GM19438 (cell line): Measurements from ENCODE around the gene CSMD2.
"Not testable (repeated sequence)": the region's sequence is repeated elsewhere in the genome, so short reads cannot be mapped to it uniquely, and the experiment has no call there.

Source experiments
- ATAC-seq: cut with Tn5 transposase; IDR thresholded peaks from one replicate; pipeline ENCODE4 v1.9.1; 2021; ENCODE audit warnings: low read depth; ENCODE audit not compliant: unreplicated experiment

CSMD2 gene

DNA sequence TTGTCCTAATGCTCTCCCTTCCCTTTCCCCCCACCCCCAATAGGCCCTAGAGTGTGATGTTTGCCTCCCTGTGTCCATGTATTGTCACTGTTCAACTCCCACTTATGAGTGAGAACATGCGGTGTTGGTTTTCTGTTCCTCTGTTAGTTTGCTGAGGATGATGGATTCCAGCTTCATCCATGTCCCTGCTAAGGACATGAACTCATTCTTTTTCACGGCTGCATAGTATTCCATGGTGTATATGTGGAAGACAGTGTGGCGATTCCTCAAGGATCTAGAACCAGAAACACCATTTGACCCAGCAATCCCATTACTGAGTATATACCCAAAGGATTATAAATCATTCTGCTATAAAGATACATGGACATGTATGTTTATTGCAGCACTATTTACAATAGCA, 148.7 kb downstream of the CSMD2 start:
- not testable (repeated sequence) for ATAC-seq

DNA sequence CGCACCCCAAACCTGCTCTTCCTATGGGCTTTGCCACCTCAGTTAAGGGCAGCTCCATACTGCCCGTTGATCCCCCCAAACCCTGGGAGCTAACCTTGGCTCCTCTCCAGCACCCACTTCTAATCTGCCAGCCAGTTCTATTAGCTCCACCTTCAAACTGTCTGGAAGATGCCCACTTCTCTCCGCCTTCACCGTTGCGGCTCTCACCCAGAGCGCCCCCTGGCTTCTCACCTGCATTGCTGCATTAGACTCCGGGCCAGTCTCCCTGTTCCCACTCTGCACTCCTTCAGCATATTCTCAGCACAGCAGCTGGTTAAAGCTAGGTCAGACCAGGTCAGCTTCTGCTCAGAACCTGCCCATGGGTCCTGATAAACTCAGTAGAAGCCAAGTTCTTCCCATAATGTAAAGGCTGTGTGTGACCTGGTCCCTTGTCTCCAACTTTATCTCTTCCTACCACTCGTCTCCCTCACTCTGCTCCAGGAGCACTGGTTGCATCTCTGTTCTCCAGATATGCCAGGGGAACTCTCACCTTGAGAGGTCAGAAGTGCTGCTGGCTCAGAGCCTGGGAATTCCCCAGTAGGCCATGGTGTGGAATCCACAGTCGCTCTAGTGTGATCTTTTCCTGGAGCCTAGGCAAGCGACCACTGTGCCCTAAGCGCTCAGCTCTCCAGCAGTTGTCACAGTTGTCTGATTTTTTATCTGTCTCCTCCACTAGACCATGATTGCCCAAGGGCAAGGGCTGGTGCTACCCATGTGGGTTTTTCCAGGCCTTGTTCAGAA, 150.9 kb downstream of the CSMD2 start:
- ATAC-seq, result no peak

DNA sequence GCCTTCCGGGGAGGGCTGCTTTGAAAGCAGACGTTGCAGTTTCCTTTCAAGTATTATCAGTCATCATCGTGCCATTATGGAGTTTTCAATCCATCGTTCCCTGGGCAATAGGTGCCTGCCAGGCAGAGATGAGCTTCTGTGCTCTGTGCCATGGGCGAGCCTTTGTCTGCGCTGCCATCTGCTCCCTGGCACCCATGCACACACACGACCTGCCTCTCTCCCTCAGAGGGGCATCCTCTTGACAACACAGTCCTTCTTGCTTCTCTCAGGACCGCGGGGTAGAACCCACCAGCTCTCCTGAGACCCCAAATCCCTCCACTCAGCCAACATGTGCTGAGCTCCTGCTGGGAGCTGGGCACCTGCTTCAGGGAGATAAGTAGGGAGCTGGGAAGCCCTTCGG, 151.9 kb downstream of the CSMD2 start:
- no peak for ATAC-seq

DNA sequence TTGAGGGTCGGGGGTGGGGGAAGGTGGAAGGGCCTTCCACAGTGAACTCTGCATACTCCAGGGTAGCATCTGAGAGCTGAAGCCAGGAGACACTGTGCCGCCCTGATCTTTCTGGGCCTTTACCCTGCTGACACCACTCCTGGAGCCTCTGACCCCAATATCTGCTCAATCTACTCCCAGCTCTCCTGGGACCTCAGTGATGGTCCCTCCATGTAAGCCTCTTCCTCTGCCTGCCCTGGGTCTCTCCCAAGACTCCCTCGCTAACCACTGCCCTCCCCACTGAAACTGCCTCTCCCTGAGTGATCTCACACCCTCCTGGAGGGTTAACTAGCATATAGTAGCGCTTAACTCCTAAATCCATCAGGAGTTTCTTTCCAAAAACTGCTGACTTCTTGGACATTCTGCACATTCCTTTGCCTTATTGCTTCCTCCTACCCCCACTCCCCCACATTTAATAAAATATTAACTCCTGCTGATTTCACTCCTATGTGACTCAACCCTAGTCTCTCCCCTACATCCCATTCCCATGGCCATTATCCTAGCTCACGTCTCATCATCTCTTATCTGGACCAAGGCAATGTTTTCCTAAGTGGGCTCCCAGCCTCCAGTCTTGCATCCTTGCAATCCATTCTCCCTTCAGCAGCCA, 155.6 kb downstream of the CSMD2 start:
- ATAC-seq, result no peak

DNA sequence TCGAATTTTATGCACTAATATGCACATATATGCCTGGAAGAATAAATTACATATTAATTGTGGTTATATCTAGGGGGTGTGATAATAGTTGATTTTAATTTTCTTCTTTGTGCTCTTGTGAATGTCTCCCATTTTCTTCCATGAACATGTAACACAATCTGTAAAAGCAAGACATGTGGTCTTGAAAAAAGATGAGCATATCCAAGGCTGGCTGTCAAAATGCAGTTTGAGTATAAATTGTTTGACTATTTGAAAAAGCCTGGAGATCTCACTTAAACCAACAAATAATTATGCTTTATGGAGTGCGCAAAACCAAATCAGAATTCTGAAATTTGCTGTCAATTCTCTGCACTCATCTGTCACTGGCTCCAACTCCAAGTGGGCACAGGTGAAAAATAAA, 157.3 kb downstream of the CSMD2 start:
- ATAC-seq, result no peak

DNA sequence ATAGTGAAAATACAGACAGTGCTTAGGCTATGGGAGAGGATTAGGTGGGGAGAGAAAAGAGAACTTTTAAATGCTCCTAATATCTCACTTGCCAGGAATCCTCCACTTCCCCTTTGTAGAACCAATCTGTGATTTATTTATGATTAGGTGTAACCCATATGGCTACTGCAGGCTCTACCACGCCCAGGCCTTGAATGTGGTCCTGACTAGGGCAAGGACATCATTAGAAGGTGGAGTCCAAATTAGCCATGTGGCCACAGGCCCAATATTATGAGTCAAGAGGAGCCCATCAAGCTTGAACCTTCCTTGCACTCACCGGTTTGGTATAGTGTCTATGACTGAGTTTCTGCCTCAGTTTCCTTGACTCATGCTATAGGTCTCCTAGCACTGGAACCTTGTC, 159.7 kb downstream of the CSMD2 start:
- no peak for ATAC-seq

DNA sequence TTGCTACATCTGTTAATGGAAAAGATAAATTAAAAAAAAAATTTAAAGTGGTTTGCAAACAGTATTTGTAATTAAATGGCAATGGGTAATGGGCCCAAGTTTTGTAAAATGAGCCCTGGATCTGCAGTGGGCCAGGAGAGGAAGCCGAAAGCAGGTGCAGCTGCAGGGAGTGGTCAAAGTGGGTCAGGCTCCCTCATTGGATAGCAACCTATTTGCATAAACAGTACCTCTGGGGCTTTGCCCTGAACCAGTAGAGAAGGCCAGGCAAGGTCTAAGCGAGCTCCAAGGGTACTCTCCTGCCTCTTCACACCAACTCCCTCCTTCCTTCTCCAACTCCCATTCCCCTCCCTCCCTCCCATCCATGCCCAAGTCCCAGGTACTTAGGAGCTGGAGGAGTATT, 162.2 kb downstream of the CSMD2 start:
- ATAC-seq, result no peak

DNA sequence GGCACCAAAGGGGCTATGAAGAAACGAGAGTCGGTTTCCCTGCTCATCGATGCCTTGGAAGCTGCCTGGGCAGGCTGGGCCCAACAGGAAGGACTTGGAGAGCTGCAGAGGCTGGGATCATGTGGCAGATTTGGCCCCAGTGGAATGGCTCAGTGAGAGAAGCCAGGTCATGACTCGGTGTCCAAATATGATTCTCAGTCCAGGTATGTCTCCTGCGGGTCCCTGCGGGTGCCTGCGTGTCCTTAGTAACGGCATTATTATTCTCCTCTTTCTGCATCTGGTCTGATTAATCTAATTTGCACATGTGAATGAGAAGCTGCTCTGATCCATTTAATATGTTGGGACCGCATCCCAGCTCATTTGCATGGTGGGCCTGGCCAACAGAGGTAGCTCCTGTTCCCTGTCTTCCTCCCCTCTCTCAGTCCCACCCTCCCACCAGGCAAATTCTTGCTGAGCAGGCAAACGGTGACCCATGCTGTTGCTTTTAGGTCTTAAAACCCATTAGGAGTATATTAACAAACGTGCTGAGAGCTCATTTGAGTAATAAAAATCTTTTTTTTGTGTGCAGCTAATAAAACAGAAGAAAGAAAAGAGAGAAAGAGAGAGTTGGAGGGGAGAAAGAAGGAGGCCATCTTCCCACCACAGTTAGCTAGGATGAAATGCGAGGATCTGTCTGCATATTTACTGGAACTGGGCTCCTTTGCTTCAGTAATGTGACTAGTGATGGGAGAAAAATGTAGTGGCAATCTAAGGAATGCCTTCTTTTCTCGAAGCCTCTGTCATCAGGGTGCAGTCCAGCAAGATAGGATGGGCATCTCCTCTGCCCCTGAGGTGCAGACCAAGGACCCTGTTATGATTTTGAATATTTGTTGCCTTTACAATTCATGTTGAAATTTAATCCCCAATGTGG, 167.6 kb downstream of the CSMD2 start:
- ATAC-seq, result no peak

DNA sequence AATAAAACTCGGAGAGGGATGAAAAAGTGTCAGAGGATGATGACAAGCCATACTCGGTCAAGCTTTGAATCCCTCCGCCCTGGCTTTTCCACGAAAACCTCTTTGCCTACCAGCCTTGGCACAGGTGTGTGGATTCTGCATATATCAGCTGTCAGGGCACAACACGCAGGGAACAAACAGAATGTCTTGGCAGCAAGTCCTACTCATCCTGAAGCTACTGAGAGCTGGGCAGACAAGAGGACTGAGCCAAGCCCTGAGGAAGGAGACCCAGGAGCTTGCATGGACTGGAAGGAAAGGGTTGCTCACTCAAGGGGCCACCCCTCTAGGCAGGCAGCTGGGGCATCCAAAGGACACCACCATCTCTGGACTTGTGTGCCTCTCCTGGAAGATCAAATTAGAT, 168.7 kb downstream of the CSMD2 start:
- ATAC-seq, result no peak

DNA sequence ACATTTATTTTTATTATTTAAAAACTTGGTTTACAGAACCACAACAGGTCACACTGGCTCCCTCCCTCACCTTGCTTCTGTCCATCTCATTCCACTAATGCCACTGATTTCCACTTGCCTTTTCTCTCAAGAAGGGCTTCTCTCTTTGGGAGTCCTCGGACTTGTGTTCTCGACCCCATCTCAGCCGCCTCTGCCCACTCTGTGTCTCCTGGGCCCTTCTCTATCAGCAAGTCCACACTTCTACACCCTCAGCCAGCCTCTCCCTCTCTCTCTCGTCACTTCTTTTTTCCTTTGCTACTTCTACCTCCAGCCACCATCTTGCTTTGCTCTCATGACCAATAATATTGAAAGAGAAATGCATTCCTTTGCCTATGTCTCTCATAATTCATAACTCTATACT, 171.7 kb downstream of the CSMD2 start:
- no peak for ATAC-seq

DNA sequence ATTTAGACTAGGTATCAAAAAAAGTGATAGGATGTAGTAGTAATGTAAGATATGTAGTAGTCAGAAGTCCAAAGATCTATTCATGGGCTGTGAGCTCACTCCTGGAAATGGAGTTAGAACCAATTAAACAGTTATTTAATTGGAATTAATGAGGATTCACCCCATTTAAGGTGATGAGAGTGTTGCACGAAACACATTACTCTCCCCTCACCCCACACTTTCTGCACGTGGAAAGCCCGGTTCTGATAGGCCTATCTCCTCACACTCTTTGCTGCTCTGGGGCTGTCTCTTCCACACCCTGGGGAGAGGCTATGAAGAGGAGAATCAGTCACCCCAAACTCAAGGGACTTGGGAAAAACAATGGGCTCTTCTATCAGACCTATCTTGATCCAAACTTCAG, 174.7 kb downstream of the CSMD2 start:
- ATAC-seq, result no peak

DNA sequence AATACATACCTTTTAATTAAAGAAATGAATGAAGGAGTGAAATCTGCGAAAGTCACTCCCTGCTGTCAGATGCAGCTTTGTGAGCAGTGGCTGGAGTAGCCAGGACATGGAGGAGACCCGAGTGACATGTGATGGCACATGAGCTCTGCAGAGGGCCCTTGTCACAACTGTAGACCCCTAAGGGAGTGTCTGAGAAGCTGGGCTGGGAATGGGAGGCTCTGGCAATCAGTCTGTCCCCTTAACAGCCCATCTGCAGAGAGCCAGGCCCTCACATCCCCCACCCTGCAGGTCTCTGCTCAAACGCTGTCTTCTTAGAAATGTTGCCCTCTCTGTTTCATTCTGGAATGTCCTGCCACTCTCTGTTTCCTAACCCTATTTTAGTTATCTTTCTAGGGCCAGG, 176.9 kb downstream of the CSMD2 start:
- ATAC-seq, result no peak

DNA sequence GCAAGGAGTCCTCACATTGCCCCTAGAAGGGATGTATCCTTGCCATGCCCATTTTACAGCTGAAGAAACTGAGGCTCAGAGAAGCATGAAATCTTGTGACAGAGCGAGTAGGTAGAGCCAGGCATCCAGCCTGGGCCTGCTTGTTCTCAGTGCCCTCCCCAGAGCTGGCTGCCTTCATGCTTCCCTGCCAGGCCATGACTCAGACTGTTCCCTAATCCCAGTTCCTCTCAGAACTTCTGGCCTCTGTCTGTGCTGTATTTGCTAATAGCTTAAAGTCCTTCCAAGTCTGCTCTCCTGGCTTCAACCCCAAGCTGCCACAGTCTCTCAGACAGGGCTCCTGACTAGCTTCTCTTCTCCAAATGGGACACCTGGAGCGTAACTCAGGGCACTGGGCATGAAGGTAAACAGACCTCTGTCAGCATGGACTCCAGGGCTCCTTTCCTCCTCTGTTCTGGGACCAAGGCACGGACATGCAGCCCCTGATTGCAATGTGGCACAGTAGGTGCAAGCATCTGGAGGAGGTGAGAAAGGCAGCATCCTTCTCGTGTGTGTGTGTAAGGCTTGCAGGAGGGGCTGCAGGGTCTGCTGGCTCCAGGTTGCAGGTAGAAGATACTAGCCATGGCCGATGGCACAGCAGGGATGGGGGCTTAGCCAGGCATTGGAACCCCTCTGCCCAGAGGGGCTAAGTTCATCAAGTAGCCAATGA, 178.5 kb downstream of the CSMD2 start:
- ATAC-seq, result no peak

DNA sequence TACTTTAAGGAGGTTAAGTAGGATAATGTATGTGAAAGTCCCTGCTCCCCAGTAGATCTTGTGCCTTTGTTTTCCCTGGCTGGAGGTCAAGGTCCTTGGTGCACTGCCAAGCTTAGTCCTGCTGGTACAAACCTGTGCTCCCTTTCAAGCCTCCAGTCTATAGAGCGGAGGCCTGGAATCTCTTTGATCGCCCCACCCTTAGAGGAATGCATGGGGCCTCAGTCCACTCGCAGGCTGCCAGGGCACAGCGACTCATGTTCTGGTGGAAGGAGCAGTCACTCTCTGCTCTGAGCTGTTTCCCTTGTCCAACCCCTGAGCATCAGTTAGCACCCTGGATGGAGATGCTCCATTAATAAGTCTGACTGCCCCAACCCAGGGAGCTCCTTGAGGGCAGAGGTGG, 179.4 kb downstream of the CSMD2 start:
- no peak for ATAC-seq

DNA sequence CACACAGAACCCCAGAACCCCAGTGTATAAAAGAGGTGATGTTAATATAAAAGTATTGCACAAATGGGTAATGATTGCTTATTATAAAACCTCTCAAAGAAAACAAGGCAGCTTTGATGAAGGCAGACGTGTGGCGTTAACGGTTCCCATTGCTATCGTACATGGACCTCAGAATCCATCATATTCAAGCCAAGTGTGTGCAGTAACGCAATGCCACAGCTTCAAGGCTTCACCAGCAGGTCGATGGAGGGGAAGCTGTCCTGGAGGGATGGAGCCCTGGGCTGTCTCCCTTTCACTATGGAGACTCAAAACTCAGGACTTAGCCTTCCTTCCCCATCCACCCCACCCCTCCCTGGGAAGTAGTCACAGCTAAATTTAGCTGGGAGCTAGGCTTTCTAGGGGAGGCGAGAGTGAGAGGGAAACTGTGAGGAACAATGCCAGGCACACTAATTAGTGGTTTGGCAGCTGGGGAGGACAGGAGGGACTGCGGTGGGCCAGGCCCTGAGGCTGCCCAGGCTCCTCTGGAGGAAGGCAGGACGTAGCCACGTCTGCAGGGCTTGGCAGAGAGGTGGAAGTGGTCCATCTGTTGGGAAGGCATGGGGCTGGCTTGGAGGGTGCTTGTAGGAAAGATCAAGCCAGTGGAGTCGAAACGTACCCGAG, 180.0 kb downstream of the CSMD2 start:
- no peak for ATAC-seq

DNA sequence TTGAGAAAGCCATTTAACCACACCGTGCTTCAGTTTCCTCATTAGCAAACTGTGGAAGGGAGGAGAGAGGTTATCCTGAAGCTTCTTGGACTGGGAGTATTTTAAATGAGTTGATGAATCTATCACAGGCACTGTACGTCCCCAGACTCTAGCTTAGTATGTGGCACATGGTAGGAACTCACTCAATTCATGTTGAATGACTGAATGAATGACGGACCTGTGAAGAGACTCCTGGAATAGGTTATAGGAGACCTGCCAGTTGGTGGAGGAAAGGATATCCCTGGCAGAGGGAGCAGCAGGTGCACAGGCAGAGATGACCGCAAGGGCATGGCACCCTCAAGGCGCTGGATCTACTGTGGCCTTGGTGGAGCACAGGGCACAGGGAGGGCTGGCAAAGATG, 182.6 kb downstream of the CSMD2 start:
- no peak for ATAC-seq

DNA sequence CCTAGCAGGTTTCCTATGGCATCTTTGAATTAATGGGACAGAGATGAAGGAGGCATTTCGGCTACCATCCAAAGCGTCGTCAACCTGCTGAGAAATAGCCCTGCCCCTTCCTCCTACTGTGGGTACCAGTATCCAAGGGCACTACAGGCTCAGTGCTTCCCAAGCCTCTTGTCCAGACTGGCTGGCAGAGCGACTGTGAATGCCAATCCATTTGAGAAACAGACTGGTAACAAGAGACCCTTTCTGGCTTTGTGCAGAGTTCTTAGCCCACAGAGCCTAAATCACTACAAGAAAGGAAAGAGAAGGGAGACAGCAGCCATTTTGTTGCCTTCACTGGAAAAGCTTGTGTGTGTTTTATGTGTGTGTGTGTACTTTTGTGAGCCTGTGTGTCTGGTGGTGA, 185.7 kb downstream of the CSMD2 start:
- ATAC-seq, result no peak

DNA sequence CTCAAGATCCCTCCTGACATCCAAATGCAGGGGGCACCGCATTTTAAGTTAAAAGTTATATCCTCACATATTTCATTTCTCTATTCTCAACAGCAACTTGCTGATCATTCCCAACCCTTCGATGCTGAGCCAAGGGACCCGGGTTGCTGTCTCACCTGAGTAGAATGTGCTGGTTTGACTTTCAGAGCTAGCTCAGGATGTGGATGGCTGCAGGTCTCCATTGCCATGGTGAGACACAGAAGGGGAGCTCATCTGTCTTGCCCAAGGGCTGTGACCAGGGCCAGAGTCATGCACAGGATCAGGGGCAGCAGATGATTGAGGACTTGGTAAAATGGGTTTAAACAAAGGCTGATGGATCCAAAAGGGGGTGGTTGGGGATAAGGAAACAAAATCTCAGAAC, 189.1 kb downstream of the CSMD2 start:
- ATAC-seq, result no peak

DNA sequence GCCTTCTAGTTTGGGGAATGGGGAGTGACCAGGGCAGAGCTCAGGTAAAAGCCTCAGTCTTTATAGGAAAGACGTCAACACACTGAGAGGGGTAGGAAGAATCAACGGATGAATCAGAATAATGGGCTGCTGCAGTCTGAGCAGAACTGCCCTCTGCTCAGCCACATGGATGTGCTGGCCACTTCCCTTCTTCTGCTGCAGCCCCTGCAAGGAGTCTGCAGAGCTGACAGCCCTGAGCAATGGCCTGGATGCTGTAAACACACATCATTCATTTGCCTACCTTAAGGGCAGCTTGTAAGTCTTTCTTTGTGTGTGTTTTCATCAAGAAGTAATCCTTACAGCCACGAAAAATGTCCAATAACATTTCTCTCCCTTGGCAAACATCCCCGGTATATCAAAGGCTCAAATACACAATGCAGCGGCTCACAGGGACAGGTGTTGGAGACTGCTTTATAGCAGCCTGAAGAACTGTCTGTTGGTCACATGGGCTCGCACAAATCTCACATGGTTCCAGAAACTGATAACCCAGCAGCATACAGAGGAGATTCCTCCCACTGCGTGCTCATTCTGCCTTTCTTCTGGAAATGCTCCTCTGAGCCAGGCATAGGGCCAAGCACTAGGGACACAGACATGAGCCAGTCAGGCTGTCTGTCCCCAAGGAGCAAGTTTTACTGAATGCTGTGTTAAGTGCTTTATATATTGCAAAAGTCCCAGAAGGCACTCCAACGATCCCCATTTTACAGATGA, 191.1 kb downstream of the CSMD2 start:
- no peak for ATAC-seq
